GM12865 (cell line): ENCODE measurements around the gene C19orf18.

Experiments used
- DNase-seq: peaks from one replicate; pipeline ENCODE4 v3.0.0; 2010; ENCODE audit warnings: low read depth
- H3K4me3 ChIP-seq: 2 replicates; pipeline ENCODE4 v1.5.1; 2011; ENCODE audit warnings: mild to moderate bottlenecking, low read depth, low read length, control low read depth
- TF ChIP-seq, protein P1 (sequence below): IDR thresholded peaks from 2 replicates; pipeline ENCODE4 v1.5.1; 2011; ENCODE audit warnings: low read length, control low read depth, low read depth, inconsistent platforms; ENCODE audit not compliant: insufficient read depth; ENCODE audit errors: missing control alignments

Gene C19orf18

DNA sequence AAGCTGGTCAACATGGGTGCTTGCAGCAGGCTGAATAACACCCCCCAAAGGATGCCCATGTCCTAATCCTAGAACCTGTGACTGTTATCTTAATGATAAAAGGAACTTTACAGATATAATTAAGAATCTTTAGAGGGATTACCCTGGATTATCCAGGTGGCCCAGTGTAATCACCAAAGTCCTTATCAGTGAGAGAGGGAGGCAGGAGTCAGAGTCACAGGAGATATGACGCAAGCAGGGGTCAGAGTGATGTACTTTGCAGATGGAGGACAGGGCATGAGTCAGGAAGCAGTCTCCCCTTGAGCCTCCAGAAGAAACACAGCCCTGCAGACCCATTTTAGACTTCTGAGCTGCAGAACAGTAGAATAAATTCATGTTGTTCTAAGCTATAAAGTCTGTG, 18.5 kb upstream of the C19orf18 start:
- H3K4me3 ChIP-seq: no peak overlapping the region
- DNase-seq: no peak
- TF ChIP-seq, protein P1, sequence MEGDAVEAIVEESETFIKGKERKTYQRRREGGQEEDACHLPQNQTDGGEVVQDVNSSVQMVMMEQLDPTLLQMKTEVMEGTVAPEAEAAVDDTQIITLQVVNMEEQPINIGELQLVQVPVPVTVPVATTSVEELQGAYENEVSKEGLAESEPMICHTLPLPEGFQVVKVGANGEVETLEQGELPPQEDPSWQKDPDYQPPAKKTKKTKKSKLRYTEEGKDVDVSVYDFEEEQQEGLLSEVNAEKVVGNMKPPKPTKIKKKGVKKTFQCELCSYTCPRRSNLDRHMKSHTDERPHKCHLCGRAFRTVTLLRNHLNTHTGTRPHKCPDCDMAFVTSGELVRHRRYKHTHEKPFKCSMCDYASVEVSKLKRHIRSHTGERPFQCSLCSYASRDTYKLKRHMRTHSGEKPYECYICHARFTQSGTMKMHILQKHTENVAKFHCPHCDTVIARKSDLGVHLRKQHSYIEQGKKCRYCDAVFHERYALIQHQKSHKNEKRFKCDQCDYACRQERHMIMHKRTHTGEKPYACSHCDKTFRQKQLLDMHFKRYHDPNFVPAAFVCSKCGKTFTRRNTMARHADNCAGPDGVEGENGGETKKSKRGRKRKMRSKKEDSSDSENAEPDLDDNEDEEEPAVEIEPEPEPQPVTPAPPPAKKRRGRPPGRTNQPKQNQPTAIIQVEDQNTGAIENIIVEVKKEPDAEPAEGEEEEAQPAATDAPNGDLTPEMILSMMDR: no peak

GRCh38 chr19:57978586-57979289, 4.4 kb upstream of the C19orf18 start:
- no peak for DNase-seq
- H3K4me3 ChIP-seq: no peak overlapping the region
- TF ChIP-seq, protein P1: no peak

GRCh38 chr19:57964761-57965160, 9.6 kb downstream of the C19orf18 start:
- H3K4me3 ChIP-seq: no peak overlapping the region
- TF ChIP-seq, protein P1: no peak
- no peak for DNase-seq

DNA sequence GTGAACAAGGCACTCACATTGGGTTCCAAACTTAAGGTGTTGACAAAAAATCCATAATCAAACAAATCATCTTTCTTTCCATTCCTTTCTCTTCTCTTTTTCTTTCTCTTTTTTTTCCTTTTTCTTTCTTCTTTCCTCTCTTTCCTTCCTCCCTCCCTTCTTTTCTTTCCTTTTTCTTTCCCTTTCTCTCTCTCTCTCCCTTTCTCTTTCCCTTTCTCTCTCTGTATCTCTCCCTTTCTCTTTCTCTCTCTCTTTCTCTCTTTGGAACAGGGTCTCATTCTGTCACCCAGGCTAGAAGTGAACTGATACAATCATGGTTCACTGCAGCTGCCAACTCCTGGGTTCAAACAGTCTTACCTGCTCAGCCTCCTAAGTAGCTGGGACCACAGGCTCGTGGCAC, 12.5 kb downstream of the C19orf18 start:
- TF ChIP-seq, protein P1: no peak
- DNase-seq: no peak
- no peak overlapping the region for H3K4me3 ChIP-seq

- H3K4me3 ChIP-seq: no peak overlapping the region
- TF ChIP-seq, protein P1: no peak
- DNase-seq: no peak
These were observed 19.3 kb downstream of the C19orf18 start for GRCh38 chr19:57954996-57955395.

- TF ChIP-seq, protein P1: no peak
- DNase-seq: no peak
- H3K4me3 ChIP-seq: no peak overlapping the region
These were observed 24.6 kb downstream of the C19orf18 start for GRCh38 chr19:57949702-57950101.

- no peak for DNase-seq
- TF ChIP-seq, protein P1: no peak
- H3K4me3 ChIP-seq: no peak overlapping the region
These were observed 25.0 kb downstream of the C19orf18 start for GRCh38 chr19:57949296-57949695.
